IMR-90 (cell line): ENCODE data around the gene DYRK3. TPM values are rescaled to one million over a fixed set of nuclear protein-coding genes. Genes with fewer than 3 reads are reported as not detected.

Source experiments
- ATAC-seq: fragments of 200-7000 bp; cut with Tn5 transposase; 2 replicates; pipeline ENCODE4 v1.9.1; 2020; ENCODE audit warnings: low read depth, mild to moderate bottlenecking, moderate library complexity
- BruUV-seq: library from RNA; stranded (reverse); fragments of 400-500 nt; replicated peaks from 2 replicates; lab custom pipeline; 2021; lab: Mats Ljungman, UMichigan
- CTCF ChIA-PET: fragments of 300-600 bp; formaldehyde crosslinking; extraction: SDS; loops from one replicate; lab custom pipeline; 2021; ENCODE audit warnings: antibody characterized with exemption; lab: Yijun Ruan, JAX
- POLR2A ChIA-PET: fragments of 300-600 bp; sonication (Branson Sonifier 250); formaldehyde crosslinking; loops from one replicate; lab custom pipeline; 2022; ENCODE audit warnings: antibody characterized with exemption; ENCODE audit not compliant: unreplicated experiment; lab: Charles Lee
- DNase-seq: peaks from one replicate; pipeline ENCODE4 v3.0.0; 2013
- H2AFZ ChIP-seq: replicated peaks from 2 replicates; pipeline ENCODE3; 2013; ENCODE audit warnings: low read length, mild to moderate bottlenecking; ENCODE audit not compliant: poor library complexity
- H2AK5ac ChIP-seq: 2 replicates; pipeline ENCODE4 v1.6.1; 2013; ENCODE audit warnings: low read depth, low read length, inconsistent platforms
- H2AK9ac ChIP-seq: replicated peaks from 2 replicates; pipeline ENCODE3; 2013; ENCODE audit warnings: mild to moderate bottlenecking, low read depth, low read length, moderate library complexity; ENCODE audit not compliant: poor library complexity
- H2BK120ac ChIP-seq: 2 replicates; pipeline ENCODE4 v1.6.1; 2013; ENCODE audit warnings: low read depth, low read length, inconsistent platforms
- H2BK15ac ChIP-seq: 3 replicates; pipeline ENCODE4 v1.6.1; 2013; ENCODE audit warnings: low read depth, low read length, inconsistent platforms
- H2BK20ac ChIP-seq: 2 replicates; pipeline ENCODE4 v1.6.1; 2013; ENCODE audit warnings: low read depth, mild to moderate bottlenecking, inconsistent platforms, low read length, moderate library complexity
- H2BK5ac ChIP-seq: 2 replicates; pipeline ENCODE4 v1.6.1; 2013; ENCODE audit warnings: mild to moderate bottlenecking, low read depth, low read length, inconsistent platforms; ENCODE audit not compliant: poor library complexity, severe bottlenecking
- H3K14ac ChIP-seq: replicated peaks from 2 replicates; pipeline ENCODE4 v1.6.1; 2013; ENCODE audit warnings: low read depth, low read length, inconsistent platforms
- H3K18ac ChIP-seq: 2 replicates; pipeline ENCODE4 v1.6.1; 2013; ENCODE audit warnings: low read depth, low read length, control low read depth
- H3K23ac ChIP-seq: 2 replicates; pipeline ENCODE4 v1.6.1; 2013; ENCODE audit warnings: low read depth, low read length, inconsistent platforms
- H3K27ac ChIP-seq: 2 replicates; pipeline ENCODE4 v1.5.1; 2013; ENCODE audit warnings: mild to moderate bottlenecking, control low read depth, low read length; ENCODE audit not compliant: insufficient read depth
- H3K27me3 ChIP-seq: 2 replicates; pipeline ENCODE4 v1.6.1; 2013; ENCODE audit warnings: low read length; ENCODE audit not compliant: control insufficient read depth, insufficient read depth
- H3K36me3 ChIP-seq: 2 replicates; pipeline ENCODE4 v1.6.1; 2013; ENCODE audit warnings: low read length, mixed read lengths; ENCODE audit not compliant: control insufficient read depth, insufficient read depth
- H3K4ac ChIP-seq: 2 replicates; pipeline ENCODE4 v1.6.1; 2013; ENCODE audit warnings: low read depth, low read length, inconsistent platforms
- H3K4me1 ChIP-seq: 2 replicates; pipeline ENCODE4 v1.6.1; 2013; ENCODE audit warnings: low read length, mixed read lengths; ENCODE audit not compliant: control insufficient read depth, insufficient read depth
- H3K4me2 ChIP-seq: 2 replicates; pipeline ENCODE4 v1.6.1; 2013; ENCODE audit warnings: low read depth, mild to moderate bottlenecking, control low read depth, low read length, moderate library complexity
- H3K4me3 ChIP-seq: 2 replicates; pipeline ENCODE4 v1.5.1; 2013; ENCODE audit warnings: low read depth, mild to moderate bottlenecking, control low read depth, low read length, moderate library complexity; ENCODE audit not compliant: insufficient read depth
- H3K56ac ChIP-seq: 2 replicates; pipeline ENCODE4 v1.6.1; 2013; ENCODE audit warnings: low read length, inconsistent platforms; ENCODE audit not compliant: insufficient read depth; ENCODE audit errors: extremely low read depth
- H3K79me1 ChIP-seq, 2 experiments: 2 replicates each; pipeline ENCODE4 v1.6.1; 2013; ENCODE audit warnings: low read length in 2 of 2, inconsistent platforms in 1 of 2, low read depth in 1 of 2
- H3K9ac ChIP-seq: 2 replicates; pipeline ENCODE4 v1.6.1; 2013; ENCODE audit warnings: low read depth, low read length, control low read depth
- H3K9me1 ChIP-seq: 2 replicates; pipeline ENCODE4 v1.6.1; 2013; ENCODE audit warnings: low read length, inconsistent platforms; ENCODE audit not compliant: insufficient read depth
- H3K9me3 ChIP-seq: 2 replicates; pipeline ENCODE4 v1.6.1; 2013; ENCODE audit warnings: low read length; ENCODE audit not compliant: control insufficient read depth, insufficient read depth
- H4K20me1 ChIP-seq: 2 replicates; pipeline ENCODE4 v1.6.1; 2013; ENCODE audit warnings: low read length, inconsistent platforms; ENCODE audit not compliant: insufficient read depth
- H4K5ac ChIP-seq: 2 replicates; pipeline ENCODE4 v1.6.1; 2013; ENCODE audit warnings: mild to moderate bottlenecking, low read depth, low read length, control low read depth
- H4K8ac ChIP-seq, 2 experiments: 2 replicates each; pipeline ENCODE4 v1.6.1; 2013; ENCODE audit warnings: low read depth in 2 of 2, low read length in 2 of 2, control low read depth in 1 of 2, inconsistent platforms in 1 of 2
- H4K91ac ChIP-seq: 2 replicates; pipeline ENCODE4 v1.6.1; 2013; ENCODE audit warnings: low read depth, low read length, inconsistent platforms; ENCODE audit not compliant: insufficient read depth
- CHD1 ChIP-seq: IDR thresholded peaks from 2 replicates; pipeline ENCODE4 v1.6.1; 2012; ENCODE audit warnings: low read depth, low read length, improper control_type of control experiment
- CTCF ChIP-seq: conservative IDR thresholded peaks from 2 replicates; pipeline ENCODE4 v1.5.1; 2012; ENCODE audit warnings: mild to moderate bottlenecking, low read depth, low read length, improper control_type of control experiment
- ELK1 ChIP-seq: fragments of 150-350 bp; IDR thresholded peaks from 2 replicates; pipeline ENCODE4 v1.6.1; 2016; ENCODE audit warnings: low read depth, mild to moderate bottlenecking, low read length, moderate library complexity, borderline replicate concordance
- FOS ChIP-seq: fragments of 150-350 bp; IDR thresholded peaks from 2 replicates; pipeline ENCODE4 v1.6.1; 2016; ENCODE audit warnings: low read depth, low read length
- MAZ ChIP-seq: IDR thresholded peaks from 2 replicates; pipeline ENCODE4 v1.6.1; 2012; ENCODE audit warnings: low read depth, mild to moderate bottlenecking, low read length, improper control_type of control experiment, moderate library complexity, borderline replicate concordance
- RFX5 ChIP-seq: IDR thresholded peaks from 2 replicates; pipeline ENCODE4 v1.8.0; 2012; ENCODE audit warnings: low read depth, mild to moderate bottlenecking, low read length, moderate library complexity
- USF2 ChIP-seq: fragments of 150-350 bp; IDR thresholded peaks from 2 replicates; pipeline ENCODE4 v1.6.1; 2017; ENCODE audit warnings: mild to moderate bottlenecking, antibody characterized with exemption, low read length, low read depth
- WGBS, 2 experiments: methylation state at CpG; one replicate each; pipeline versions ENCODE4 v1.1.5 to v1.1.7; 2013; ENCODE audit warnings: missing lambda C conversion rate in 2 of 2; ENCODE audit not compliant: insufficient read length in 1 of 2; ENCODE audit errors: extremely low coverage in 2 of 2; 5-methylcytosine and 5-hydroxymethylcytosine counted together
- dilution Hi-C: fragments of 300-500 bp; cut with HindIII; formaldehyde crosslinking; loops from one replicate; pipeline ENCODE4 v1.14.3; 2018; ENCODE audit warnings: low sequenced_read_pairs; ENCODE audit not compliant: unreplicated experiment
- in situ Hi-C: fragments of 300-500 bp; cut with MboI; formaldehyde crosslinking; loops from 3 replicates; pipeline ENCODE4 v1.14.3; 2019; ENCODE audit warnings: low sequenced_read_pairs, inconsistent platforms, mixed read lengths
- intact Hi-C: fragments of 100-400 bp; cut with micrococcal nuclease; formaldehyde crosslinking; loops from 2 replicates; pipeline ENCODE4 v1.10.0; 2022
- polyA plus RNA-seq, 3 experiments: library from polyadenylated mRNA; depleted of rRNA; stranded (reverse); fragments of >200 nt; gene quantifications; 2 replicates each; pipeline ENCODE4 v1.2.3, GENCODE V29; 2012; ENCODE audit warnings: low replicate concordance in 1 of 3
- total RNA-seq: library from RNA; depleted of rRNA; stranded (reverse); fragments of >200 nt; gene quantifications from 2 replicates; pipeline ENCODE4 v1.2.3, GENCODE V29; 2012

DYRK3 gene
- total and polyA plus RNA-seq, 2 of the 4 experiments (the other 2 are of a cell fraction): 5.5 to 22.0 TPM

- TF ChIP-seq FOS (no peak), CTCF (no peak), ELK1 (no peak), CHD1 (no peak), USF2 (no peak), RFX5 (no peak), MAZ (no peak)
- intact Hi-C loops: no loop called here
- H3K4me3 ChIP-seq: no peak overlapping the region
- H3K14ac ChIP-seq: no peak overlapping the region
- H3K9ac ChIP-seq: no peak overlapping the region
- H3K56ac ChIP-seq: no peak overlapping the region
- H4K20me1 ChIP-seq: 0 out of 2 replicates have a peak, but pooled peaks cover 2% of the 10 kb centered on the region
- no peak overlapping the region for H2BK120ac ChIP-seq
- peak overlapping the region; percentile 47; the same call in 1 of the 2 replicates for H3K4ac ChIP-seq
- H3K27me3 ChIP-seq: no peaks in the 10 kb centered on the region
- dilution Hi-C loops: no loop called here
- H3K23ac ChIP-seq: no peak overlapping the region
- 0 out of 3 replicates have a peak overlapping the region, but pooled peaks have one; percentile 18 for H2BK15ac ChIP-seq
- H4K5ac ChIP-seq: no peak overlapping the region
- peaks cover 21% of the 10 kb centered on the region for H3K9me1 ChIP-seq
- BruUV-seq: no TSS peak
- ChIA-PET POLR2A (no interaction called here), CTCF (interaction anchor here (1.2 to 1.8 kb wide), 4 partner anchors 43 to 394 kb away, joined by 3 to 7 read pairs (median 4); no protein-coding TSS in a partner anchor)
- no peak overlapping the region for H4K91ac ChIP-seq
- H3K4me1 ChIP-seq: peaks cover 14% of the 10 kb centered on the region
- H3K18ac ChIP-seq: no peak overlapping the region; the same call in 1 of the 2 replicates
- H3K4me2 ChIP-seq: no peak overlapping the region
- DNase-seq (no peak), ATAC-seq (no peak)
- WGBS, 2 experiments: 92% methylated on average over 6 of the region's 14 CpGs; no CpG with 5 or more reads in 1 of the 2 experiments
- peak overlapping the region; percentile 47; the same call in 1 of the 2 replicates for H2AK5ac ChIP-seq
- peak overlapping the region; percentile 28; the same call in 1 of the 2 replicates for H2BK20ac ChIP-seq
- peaks cover 6% of the 10 kb centered on the region for H3K36me3 ChIP-seq
- no peaks in the 10 kb centered on the region for H3K9me3 ChIP-seq
- in situ Hi-C loops: no loop called here
- no peak overlapping the region for H2BK5ac ChIP-seq
- H2AK9ac ChIP-seq: no peak overlapping the region
- H2AFZ ChIP-seq: no peak overlapping the region
- peaks cover 0 to 13% of the 10 kb centered on the region in 2 experiments; a peak in 1 of 4 replicates for H3K79me1 ChIP-seq
- peak overlapping the region in 1 of 2 experiments; percentile 47; a peak in 2 of 4 replicates for H4K8ac ChIP-seq
- peak overlapping the region; percentile 31; the same call in 1 of the 2 replicates for H3K27ac ChIP-seq
These were observed 47.4 kb upstream of the DYRK3 start for GRCh38 chr1:206587904-206588303.
